Measurements from ENCODE around the gene IQSEC3. TPM values are rescaled to one million over a fixed set of nuclear protein-coding genes. Genes with fewer than 3 reads are reported as not detected.

The IQSEC3 gene
- total RNA-seq, 2 donors from 2014 or later = 0.39 to 0.67 TPM

DNA sequence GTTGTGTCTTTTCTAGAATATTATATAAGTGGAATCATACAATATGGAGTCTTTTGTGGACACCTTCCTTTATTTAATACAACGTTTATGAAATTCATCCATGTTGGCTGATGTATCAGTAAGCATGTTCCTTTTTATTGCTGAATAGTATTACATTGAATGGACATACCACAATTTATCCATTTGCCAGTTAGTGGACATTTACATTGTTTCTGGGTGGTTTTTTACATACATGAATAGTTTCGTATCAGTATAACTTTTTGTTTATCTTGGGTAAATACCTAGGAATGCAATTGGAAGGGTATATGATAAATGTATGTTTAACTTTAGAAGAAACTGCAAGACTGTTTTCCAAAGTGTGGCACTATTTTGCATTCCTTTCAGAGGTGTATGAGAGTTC, 23.1 kb downstream of the IQSEC3 start:
- H3K9me3 ChIP-seq = peaks cover 0 to 18% of the 10 kb centered on the region in 2 donors
- DNase-seq (ENCODE audit: low spot score) = no peak
- no peak overlapping the region for H3K4me3 ChIP-seq
- H3K27me3 ChIP-seq = no peaks in the 10 kb centered on the region
- no peaks in the 10 kb centered on the region for H3K36me3 ChIP-seq
- no peaks in the 10 kb centered on the region for H3K4me1 ChIP-seq
- TF ChIP-seq, protein P1, sequence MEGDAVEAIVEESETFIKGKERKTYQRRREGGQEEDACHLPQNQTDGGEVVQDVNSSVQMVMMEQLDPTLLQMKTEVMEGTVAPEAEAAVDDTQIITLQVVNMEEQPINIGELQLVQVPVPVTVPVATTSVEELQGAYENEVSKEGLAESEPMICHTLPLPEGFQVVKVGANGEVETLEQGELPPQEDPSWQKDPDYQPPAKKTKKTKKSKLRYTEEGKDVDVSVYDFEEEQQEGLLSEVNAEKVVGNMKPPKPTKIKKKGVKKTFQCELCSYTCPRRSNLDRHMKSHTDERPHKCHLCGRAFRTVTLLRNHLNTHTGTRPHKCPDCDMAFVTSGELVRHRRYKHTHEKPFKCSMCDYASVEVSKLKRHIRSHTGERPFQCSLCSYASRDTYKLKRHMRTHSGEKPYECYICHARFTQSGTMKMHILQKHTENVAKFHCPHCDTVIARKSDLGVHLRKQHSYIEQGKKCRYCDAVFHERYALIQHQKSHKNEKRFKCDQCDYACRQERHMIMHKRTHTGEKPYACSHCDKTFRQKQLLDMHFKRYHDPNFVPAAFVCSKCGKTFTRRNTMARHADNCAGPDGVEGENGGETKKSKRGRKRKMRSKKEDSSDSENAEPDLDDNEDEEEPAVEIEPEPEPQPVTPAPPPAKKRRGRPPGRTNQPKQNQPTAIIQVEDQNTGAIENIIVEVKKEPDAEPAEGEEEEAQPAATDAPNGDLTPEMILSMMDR (IDR thresholded peaks at IDR 0.05) = no peak
- no peak overlapping the region for H3K27ac ChIP-seq

GRCh38 chr12:91213-91612, 24.6 kb downstream of the IQSEC3 start:
- DNase-seq (ENCODE audit: low spot score) = no peak
- Histone ChIP-seq H3K4me3 (no peak overlapping the region), H3K27ac (no peak overlapping the region), H3K4me1 (no peaks in the 10 kb centered on the region), H3K27me3 (no peaks in the 10 kb centered on the region), H3K36me3 (no peaks in the 10 kb centered on the region), H3K9me3 (peaks cover 0 to 18% of the 10 kb centered on the region in 2 donors)
- TF ChIP-seq, protein P1 (IDR thresholded peaks at IDR 0.05) = no peak

DNA sequence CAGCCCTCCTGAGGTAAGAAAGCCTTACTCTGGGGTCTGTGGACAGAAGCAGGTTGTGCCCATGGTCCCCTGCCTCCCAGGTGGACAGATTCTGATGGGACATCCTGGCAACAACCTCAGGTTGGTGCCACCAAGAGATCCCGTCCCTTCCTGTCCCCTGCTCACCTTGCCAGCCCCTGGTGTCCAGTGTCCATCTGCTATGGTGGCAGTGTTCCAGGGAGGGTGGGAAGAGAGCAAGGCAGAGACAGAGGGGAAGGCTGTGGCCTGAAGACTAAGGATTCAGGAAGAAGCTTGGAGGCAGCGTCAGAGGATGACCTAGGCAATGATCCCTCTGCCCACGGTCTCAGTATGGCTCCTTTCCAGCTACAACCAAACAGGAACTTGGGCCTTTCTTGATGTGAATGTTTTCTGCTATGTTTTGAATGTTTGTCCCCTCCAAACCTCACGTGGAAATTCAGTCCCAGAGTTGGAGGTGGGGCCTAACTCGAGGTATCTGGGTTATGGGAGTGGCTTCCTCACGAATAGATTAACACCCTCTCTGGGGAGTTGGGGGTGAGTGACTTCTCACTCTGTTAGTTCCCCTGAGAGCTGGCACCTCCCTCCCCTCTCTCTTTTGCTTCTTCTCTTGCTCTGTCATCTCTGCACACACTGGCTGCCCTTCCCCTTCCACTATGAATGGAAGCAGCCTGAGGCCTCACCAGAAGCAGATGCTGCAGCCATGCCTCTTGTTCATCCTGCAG, 26.9 kb downstream of the IQSEC3 start:
- no peak overlapping the region for H3K27ac ChIP-seq
- peaks cover 0 to 18% of the 10 kb centered on the region in 2 donors for H3K9me3 ChIP-seq
- DNase-seq (ENCODE audit: low spot score) = no peak
- H3K4me3 ChIP-seq = no peak overlapping the region
- no peaks in the 10 kb centered on the region for H3K4me1 ChIP-seq
- H3K36me3 ChIP-seq = no peaks in the 10 kb centered on the region
- TF ChIP-seq, protein P1 (IDR thresholded peaks at IDR 0.05) = no peak
- H3K27me3 ChIP-seq = no peaks in the 10 kb centered on the region

GRCh38 chr12:96543-96942, 30.0 kb downstream of the IQSEC3 start:
- no peak overlapping the region for H3K4me3 ChIP-seq
- TF ChIP-seq, protein P1 (IDR thresholded peaks at IDR 0.05) = no peak
- H3K27me3 ChIP-seq = no peaks in the 10 kb centered on the region
- no peaks in the 10 kb centered on the region for H3K4me1 ChIP-seq
- H3K27ac ChIP-seq = no peak overlapping the region
- no peak for DNase-seq (ENCODE audit: low spot score)
- no peaks in the 10 kb centered on the region for H3K9me3 ChIP-seq
- no peaks in the 10 kb centered on the region for H3K36me3 ChIP-seq

GRCh38 chr12:98924-99352, 32.4 kb downstream of the IQSEC3 start:
- TF ChIP-seq, protein P1 (IDR thresholded peaks at IDR 0.05) = no peak
- Histone ChIP-seq H3K27ac (no peak overlapping the region), H3K4me3 (no peak overlapping the region), H3K9me3 (no peaks in the 10 kb centered on the region), H3K27me3 (no peaks in the 10 kb centered on the region), H3K4me1 (no peaks in the 10 kb centered on the region), H3K36me3 (no peaks in the 10 kb centered on the region)
- no peak for DNase-seq (ENCODE audit: low spot score)

GRCh38 chr12:99605-100004, 33.0 kb downstream of the IQSEC3 start:
- no peak for DNase-seq (ENCODE audit: low spot score)
- Histone ChIP-seq H3K4me1 (no peaks in the 10 kb centered on the region), H3K27ac (no peak overlapping the region), H3K9me3 (no peaks in the 10 kb centered on the region), H3K27me3 (no peaks in the 10 kb centered on the region), H3K4me3 (no peak overlapping the region), H3K36me3 (no peaks in the 10 kb centered on the region)
- TF ChIP-seq, protein P1 (IDR thresholded peaks at IDR 0.05) = no peak
